ENCODE data around the gene ITGB2. TPM values are rescaled to one million over a fixed set of nuclear protein-coding genes. Genes with fewer than 3 reads are reported as not detected.
A peak's percentile ranks its signal among the peaks of the same experiment; 100 is the strongest.

Gene ITGB2
- total RNA-seq = 265 and 266 TPM in 2 replicates

DNA sequence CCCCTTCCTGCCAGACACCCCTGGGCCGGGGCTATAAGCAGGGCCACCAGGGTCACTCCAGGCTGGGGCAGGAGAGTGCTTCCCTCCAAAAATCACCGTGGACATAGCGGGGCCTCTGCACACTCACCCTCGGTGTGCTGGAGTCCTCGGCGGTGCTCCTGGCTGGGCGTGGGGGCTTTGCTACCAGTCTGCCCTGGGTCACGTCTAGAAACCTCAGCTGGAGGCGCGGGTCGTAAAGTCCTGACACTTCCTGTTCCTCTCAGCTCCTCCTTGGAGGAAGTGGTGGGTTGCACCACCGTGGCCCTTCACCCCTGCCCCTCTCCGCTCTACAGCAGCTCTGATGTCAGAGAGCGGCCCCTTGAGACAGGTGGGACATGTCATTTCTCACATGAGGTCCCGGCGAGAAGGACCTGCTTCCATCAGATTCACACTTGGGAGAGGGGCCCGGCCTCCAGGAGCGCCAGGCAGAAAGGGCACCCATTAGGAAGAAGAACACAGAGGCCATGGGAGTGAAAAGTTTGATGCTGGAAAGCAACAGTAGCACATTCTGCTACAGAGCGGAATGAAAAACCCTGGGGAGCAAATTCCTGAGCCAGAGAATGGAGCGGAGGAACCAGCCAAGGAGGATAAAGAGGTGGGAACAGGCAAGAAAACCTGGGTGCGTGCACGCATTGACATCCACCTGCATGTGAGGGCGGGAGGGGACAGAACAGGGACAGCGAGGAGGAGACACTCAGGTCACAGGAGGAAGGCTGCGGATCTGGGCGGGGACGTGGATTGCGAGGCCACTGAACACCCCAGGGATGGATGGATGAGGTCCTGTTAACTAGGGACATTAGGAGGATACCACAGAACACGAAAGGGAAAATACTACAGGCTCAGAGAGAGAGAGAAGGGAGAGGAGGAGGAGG lies at the start of gene ITGB2:
Gene ITGB2 (minus strand): TSS at position 206 of the 911 bp plus-strand sequence. CDS start 10,117 bp downstream, outside the sequence.
- peak within 1 kb of the TSS; percentile 94 for H3K4me3 Mint-ChIP-seq
- H3K27me3 Mint-ChIP-seq = no peaks in the 10 kb centered on the region
- peaks cover 65% of the 10 kb centered on the region for H3K4me1 Mint-ChIP-seq
- H3K27ac Mint-ChIP-seq = peak within 1 kb of the TSS; percentile 90
- H3K36me3 Mint-ChIP-seq (ENCODE audit: low read depth) = peaks cover 29% of the 10 kb centered on the region
- intact Hi-C loops (cut with micrococcal nuclease) = loop anchor here (10.0 kb wide), 1 partner anchor 266 kb away; the partner anchor contains the start of genes KRTAP12-3 and KRTAP12-4
- peak; percentile 89 for DNase-seq
- H3K9me3 Mint-ChIP-seq = no peaks in the 10 kb centered on the region

DNA sequence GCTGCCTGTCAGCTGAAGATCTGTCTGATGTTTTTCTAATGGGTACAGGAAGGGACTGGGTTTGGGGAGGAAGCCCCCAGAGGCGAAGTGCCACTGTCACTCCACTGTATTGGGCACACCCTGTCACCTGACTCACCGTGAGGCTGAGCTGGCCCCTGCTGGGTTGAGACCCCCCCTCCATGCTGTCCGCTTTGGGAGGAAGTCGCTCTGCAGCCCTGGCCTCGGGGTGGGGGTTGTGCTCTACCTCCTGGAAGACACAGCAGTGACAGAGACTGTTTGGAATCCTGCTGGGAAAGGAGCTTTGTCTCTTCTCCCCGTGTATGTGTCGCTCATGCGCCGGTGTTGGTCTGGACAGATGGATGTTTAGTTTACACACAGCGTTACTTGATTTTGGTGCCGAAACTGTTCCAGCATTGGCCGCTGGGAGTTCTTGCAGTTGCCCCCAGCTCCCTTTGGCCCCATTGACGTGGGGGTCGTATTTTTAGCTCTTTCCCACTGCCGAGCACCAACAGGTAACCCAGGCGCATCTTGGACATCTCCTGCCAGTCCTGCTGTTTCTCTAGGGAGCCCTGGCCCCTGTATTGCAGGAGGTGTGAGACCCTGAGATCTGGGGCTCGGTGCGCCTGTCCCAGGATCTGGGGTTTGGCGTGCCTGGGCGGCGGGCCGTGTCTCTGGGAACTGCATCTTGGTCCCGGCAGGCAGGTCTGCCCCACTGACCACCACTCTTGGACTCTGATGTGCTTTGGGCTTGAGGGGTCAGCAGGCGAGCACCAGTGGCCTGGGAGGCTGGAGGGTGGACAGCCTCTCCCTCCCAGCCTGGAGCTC lies 49.4 kb upstream of the ITGB2 start:
- Mint-ChIP-seq H3K27me3 (no peaks in the 10 kb centered on the region), H3K27ac (no peak overlapping the region), H3K4me3 (no peak overlapping the region), H3K9me3 (no peaks in the 10 kb centered on the region), H3K36me3 (ENCODE audit: low read depth) (peaks cover 27% of the 10 kb centered on the region), H3K4me1 (peaks cover 14% of the 10 kb centered on the region)
- no peak for DNase-seq
- intact Hi-C loops (cut with micrococcal nuclease) = no loop called here

DNA sequence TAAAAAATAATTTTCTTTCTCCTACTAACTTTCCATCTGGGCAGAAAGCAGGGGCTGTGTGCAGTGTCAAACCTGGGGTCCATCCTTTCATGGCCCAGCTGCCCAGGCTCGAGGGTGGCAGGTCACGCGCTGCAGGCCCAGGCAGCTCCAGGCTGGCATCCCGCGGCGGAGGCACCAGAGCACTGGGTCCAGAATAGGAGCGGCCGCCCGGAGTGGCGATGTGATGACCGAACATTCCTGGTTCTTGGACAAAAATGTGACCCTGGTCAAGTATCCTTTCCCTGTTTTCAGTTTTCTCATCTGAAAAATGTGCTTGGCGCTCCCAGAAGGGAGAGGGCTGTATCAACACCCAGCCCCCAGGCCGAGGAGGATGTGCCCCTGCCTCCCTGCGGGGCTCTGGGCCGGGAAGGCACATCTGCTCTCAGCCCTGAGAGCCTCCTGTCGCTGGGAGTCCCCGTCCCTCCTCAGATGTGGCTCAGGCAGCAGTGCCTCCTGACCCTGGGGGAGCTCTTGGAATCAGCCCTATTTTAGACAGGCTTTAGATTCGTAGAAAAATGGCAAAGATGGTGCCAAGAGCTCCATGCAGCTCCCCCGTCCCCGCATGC lies 48.5 kb upstream of the ITGB2 start:
- H3K36me3 Mint-ChIP-seq (ENCODE audit: low read depth) = peaks cover 34% of the 10 kb centered on the region
- H3K27me3 Mint-ChIP-seq = no peaks in the 10 kb centered on the region
- no peak overlapping the region for H3K27ac Mint-ChIP-seq
- intact Hi-C loops (cut with micrococcal nuclease) = no loop called here
- DNase-seq = no peak
- H3K9me3 Mint-ChIP-seq = no peaks in the 10 kb centered on the region
- no peak overlapping the region for H3K4me3 Mint-ChIP-seq
- H3K4me1 Mint-ChIP-seq = peaks cover 22% of the 10 kb centered on the region

DNA sequence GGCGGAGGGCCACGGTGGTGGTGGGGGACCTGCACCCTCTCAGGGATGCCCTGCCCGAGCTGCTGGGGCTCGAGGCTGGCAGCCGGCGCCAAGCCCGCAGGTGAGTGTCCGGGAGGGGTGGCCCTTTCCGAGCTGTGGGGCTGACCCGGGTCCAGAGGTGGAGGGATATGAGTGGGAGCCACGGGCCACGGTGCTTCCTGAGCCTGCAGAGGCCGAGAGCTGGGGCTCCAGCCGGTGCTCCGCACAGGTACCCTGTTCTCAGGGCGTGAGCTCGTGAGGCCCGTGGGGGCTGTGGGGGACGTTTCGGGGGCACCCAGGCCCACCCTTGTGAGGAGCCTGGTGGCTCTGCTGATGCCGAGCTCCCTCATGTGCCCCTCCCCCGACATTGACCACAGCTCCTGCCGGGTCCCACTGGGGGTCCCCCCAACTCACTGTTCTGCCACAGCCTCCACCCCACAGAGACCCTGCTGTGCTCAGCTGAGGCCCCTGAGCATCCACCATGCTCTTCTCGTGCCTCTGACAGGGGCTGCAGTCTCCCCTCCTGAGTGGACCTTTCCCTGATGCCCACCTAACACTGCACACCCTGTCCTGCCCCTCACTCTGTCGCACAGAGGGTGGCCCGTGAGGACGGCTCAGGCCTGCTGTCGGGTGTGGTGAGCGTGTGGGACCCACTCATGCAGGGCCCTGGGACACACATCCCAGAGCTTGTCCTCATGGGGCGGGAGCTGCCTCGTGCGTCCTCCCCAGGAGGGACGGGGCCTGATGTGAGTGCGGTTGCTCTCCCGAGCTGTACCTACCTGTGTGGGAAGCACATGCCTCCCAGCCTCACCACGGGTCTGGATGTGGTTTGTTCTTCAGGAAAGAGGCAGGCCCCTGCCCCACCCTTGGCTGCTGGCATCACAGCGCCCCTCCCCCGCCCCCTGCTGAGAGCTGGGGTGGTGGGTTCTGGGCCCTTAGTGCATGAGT lies 46.7 kb upstream of the ITGB2 start:
- Mint-ChIP-seq H3K9me3 (no peaks in the 10 kb centered on the region), H3K27ac (no peak overlapping the region), H3K36me3 (ENCODE audit: low read depth) (peaks cover 39% of the 10 kb centered on the region), H3K27me3 (no peaks in the 10 kb centered on the region), H3K4me3 (no peak overlapping the region), H3K4me1 (peaks cover 23% of the 10 kb centered on the region)
- intact Hi-C loops (cut with micrococcal nuclease) = no loop called here
- DNase-seq = no peak

DNA sequence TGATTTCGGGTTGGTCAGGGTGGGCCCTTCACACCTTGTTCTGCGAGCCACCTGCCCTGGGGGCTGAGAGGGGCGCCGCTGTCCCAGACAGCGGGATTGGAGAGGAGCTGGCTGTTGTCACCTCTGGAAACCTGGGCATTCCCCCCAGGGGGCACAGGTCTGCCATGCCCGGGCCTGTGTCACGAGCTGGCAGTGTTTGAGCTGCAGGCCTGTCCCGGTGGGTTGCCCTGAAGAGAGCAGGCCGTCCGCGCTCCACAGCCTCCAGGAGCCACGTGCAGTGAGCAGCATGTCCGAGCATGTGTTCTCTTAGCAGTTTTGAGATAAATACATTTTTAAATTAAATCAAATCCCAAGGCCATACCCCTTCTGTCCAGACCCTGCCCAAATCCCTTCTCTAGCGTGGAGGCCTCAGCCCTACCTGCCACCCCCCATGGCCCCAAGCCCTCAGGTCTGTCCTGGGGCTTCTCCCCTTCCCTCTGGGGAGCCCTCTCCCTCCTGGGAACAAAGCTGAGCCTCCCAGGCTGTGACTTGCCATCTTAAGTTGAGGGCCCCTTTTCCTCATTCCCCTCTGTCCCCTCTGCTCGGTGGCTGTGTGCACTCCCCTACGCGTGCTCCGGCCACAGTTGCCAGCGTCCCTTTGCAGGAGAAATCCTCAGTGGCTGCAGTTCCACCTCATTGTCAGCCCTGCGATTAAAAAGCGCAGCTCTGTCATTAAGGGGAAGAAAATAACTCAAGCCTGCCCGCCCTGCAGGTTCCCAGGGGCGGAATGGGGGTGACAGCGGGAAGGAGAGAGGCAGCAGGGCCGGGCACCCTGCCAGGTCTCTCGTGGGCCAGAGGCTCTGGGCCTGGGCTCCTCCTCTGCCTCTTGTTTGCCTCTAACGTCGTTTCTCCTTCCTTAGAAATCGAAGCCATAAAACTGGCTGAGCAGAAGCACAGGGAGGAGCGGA lies 45.7 kb upstream of the ITGB2 start:
- Mint-ChIP-seq H3K4me3 (no peak overlapping the region), H3K36me3 (ENCODE audit: low read depth) (peaks cover 45% of the 10 kb centered on the region), H3K9me3 (no peaks in the 10 kb centered on the region), H3K4me1 (peaks cover 23% of the 10 kb centered on the region), H3K27me3 (no peaks in the 10 kb centered on the region), H3K27ac (no peak overlapping the region)
- intact Hi-C loops (cut with micrococcal nuclease) = no loop called here
- DNase-seq = no peak

DNA sequence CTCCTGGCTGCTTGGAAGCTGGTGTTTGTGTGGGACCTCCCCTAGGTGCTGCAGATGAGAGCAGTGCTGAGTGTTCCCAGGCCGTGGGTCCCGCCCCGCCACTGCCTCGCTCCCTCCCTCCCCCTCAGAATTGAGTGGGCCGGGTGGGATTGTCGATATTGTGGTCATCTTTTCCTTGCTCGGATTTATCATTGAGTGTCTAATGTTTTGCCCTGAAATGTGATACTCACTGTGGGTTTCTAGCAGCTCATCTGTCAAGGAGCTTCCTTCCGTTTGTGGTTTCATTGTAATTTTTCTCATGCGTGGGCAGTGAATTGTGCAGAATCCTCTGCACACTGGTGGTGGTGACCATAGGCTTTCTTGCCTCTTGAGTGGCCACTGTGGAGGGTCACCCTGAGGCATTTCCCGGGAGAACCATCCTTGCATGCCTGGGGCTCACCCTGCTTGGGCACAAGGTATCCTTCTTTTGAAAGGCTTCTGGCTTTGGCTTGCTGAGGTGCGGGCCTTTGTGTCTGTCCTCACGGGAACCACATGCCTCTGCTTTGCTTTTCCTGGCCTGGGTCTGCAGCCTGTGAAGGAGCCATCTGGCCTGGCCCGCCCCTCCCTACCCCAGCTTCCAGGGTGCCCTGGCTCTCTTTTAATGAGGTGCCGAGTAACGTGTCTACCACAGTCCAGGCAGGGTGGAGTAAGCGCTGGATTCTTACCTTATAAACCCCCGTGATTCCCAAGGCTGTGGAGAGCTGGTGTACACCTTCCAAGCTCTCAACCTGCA lies 44.7 kb upstream of the ITGB2 start:
- no peaks in the 10 kb centered on the region for H3K27me3 Mint-ChIP-seq
- intact Hi-C loops (cut with micrococcal nuclease) = no loop called here
- DNase-seq = peak; percentile 72
- peak overlapping the region; percentile 68 for H3K4me3 Mint-ChIP-seq
- H3K4me1 Mint-ChIP-seq = peaks cover 23% of the 10 kb centered on the region
- H3K36me3 Mint-ChIP-seq (ENCODE audit: low read depth) = peaks cover 46% of the 10 kb centered on the region
- peak overlapping the region; percentile 46 for H3K27ac Mint-ChIP-seq
- H3K9me3 Mint-ChIP-seq = no peaks in the 10 kb centered on the region

DNA sequence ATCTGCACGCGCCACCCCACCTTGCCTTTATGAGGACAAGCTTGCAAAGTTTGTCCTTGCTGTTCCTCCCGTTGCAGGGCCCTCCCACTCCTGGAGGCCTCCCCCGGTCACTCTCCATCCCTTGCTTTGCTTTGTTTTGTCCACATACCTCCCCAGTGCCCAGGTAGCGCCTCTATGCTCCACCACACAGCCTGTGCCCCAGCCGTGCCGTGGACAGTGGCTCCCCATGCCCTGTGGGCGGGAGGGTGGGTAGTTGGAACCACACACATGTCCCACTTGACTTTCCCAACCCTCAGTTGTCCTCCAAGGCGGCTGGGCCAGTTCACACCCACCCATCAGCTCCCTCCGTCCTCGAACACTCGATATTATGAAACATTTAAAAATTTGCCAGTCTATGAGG lies 43.7 kb upstream of the ITGB2 start:
- intact Hi-C loops (cut with micrococcal nuclease) = no loop called here
- H3K27ac Mint-ChIP-seq = no peak overlapping the region
- peaks cover 41% of the 10 kb centered on the region for H3K36me3 Mint-ChIP-seq (ENCODE audit: low read depth)

DNA sequence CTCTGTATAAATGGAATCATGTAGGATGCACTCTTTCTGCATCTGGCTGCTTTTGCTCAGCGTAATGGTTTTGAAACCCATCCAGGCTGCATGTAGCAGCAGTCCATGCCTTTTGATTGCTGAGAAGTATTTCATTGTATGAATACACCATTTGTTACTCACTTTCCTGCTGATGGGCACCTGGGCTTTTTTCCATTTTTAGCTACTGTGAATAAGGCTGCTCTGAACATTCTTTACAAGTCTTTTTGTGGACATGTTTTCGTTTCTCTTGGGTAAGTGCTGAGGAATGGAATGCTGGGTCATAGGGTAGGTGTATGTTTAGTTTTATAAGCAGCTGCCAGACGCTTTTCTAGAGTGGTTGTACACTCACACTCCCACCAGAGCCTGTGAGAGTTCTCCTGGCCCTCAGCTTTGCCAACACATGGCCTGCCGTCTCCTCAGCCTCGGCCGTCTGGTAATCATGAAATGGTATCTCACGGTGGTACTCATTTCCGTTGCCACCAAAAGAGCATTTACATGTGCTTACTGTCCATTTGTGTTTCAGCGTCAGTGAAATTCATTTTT lies 41.8 kb upstream of the ITGB2 start:
- H3K36me3 Mint-ChIP-seq (ENCODE audit: low read depth) = peaks cover 40% of the 10 kb centered on the region
- no peaks in the 10 kb centered on the region for H3K27me3 Mint-ChIP-seq
- no peak for DNase-seq
- H3K4me1 Mint-ChIP-seq = peaks cover 16% of the 10 kb centered on the region
- no peak overlapping the region for H3K27ac Mint-ChIP-seq
- H3K4me3 Mint-ChIP-seq = no peak overlapping the region
- H3K9me3 Mint-ChIP-seq = no peaks in the 10 kb centered on the region
- intact Hi-C loops (cut with micrococcal nuclease) = no loop called here

More for the DNA sequence above, 43.7 kb upstream of the ITGB2 start:
- no peaks in the 10 kb centered on the region for H3K9me3 Mint-ChIP-seq
- no peak for DNase-seq
- no peaks in the 10 kb centered on the region for H3K27me3 Mint-ChIP-seq
- H3K4me1 Mint-ChIP-seq = peaks cover 19% of the 10 kb centered on the region
- peak overlapping the region; percentile 68 for H3K4me3 Mint-ChIP-seq

DNA sequence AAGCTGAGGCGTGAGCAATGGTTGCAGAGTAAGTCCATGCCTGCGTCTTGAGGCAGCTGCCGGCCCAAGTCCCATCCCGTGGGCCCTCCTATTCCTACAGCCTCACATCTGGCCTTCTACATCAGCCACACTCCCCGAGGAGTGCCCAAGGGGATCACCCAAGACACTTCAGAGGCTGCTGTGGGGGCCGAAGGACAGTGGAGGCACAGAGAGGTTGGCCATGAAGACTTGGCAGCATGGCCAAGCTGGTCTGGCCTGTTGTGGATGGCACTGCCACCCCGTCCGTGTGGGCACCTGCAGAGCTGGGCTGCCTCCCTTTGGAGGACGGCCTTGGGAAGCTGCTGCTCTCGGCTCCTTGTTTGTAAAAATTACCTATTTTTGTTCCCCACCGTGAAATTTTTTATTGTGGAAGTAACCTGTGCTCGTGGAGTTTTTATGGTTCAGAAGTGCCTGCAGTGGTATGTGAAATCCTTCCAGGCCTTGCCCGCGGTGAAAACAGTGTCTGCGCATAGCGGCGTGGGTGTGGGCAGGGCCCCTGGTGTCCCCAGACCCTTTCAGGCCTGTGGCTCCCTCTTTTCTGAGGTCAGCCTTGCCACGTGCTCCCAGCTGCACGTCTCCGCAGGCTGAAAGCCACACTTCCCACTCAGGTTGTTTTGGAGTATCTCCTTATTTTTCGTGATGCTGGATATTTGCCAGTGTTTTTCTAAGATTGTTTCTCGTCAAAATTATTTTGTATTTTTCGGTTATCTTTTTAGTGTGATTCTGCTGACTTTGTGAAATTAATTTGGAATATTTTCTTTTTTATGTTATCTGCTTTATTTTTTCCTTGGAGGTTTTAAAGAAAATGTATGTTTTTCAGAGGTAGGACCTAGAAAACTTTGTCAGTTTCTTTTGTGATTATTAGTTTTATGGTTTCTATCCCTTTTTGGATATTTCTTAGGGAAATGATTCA lies 39.7 kb upstream of the ITGB2 start:
- H3K9me3 Mint-ChIP-seq = no peaks in the 10 kb centered on the region
- peaks cover 12% of the 10 kb centered on the region for H3K4me1 Mint-ChIP-seq
- intact Hi-C loops (cut with micrococcal nuclease) = no loop called here
- H3K36me3 Mint-ChIP-seq (ENCODE audit: low read depth) = peaks cover 41% of the 10 kb centered on the region
- H3K4me3 Mint-ChIP-seq = no peak overlapping the region
- no peak overlapping the region for H3K27ac Mint-ChIP-seq
- no peak for DNase-seq
- no peaks in the 10 kb centered on the region for H3K27me3 Mint-ChIP-seq

DNA sequence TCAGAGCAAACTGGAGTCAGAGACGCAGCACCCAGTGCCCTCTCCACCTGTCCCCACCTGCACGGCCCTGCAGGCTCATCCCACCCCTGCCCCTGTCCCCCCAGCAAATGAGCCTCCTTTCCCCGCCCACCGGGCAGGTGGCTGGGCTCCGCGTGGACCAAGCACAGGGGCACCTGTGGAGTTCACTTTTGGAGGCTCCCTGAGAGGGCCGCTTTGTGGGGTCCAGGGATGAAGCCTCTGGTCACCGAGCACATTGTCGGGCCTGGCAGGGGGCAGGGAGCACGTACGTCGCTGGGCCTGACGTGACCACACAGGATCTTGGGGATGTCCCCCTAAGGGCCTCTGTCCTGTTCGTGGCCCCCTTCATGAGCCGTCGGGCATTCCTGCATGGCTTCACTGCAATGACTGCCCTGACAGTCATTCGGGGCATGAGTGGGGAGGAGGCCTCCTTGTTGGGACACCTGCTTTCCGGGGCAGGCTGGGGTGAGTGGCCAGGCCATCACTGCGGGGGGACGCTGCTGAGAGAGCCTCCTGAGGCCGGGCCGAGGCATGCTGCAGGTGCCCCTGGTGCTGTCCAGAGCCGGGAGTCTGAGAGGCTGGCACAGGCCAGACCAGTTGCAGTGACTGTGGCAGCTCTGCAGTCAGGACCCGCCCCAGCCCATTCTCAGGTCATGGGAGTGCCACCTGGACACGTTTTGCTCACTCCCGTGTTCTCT lies 38.8 kb upstream of the ITGB2 start:
- DNase-seq = no peak
- intact Hi-C loops (cut with micrococcal nuclease) = no loop called here
- Mint-ChIP-seq H3K4me3 (no peak overlapping the region), H3K27ac (no peak overlapping the region), H3K9me3 (no peaks in the 10 kb centered on the region), H3K27me3 (no peaks in the 10 kb centered on the region), H3K4me1 (peaks cover 3% of the 10 kb centered on the region), H3K36me3 (ENCODE audit: low read depth) (peaks cover 34% of the 10 kb centered on the region)
